PC-9 (cell line): ENCODE measurements around the gene SFI1.

Source experiments
- CTCF ChIP-seq: fragments of 200-600 bp; sonication (generic); conservative IDR thresholded peaks from 2 replicates; pipeline ENCODE4 v1.6.1; 2017; ENCODE audit warnings: mixed run types, antibody characterized with exemption, mild to moderate bottlenecking, moderate library complexity
- EZH2 ChIP-seq: fragments of 200-600 bp; sonication (generic); IDR thresholded peaks from 2 replicates; pipeline ENCODE4 v1.8.0; 2017; ENCODE audit warnings: antibody characterized with exemption, low read depth

- TF ChIP-seq CTCF (no peak), EZH2 (no peak)
These were observed 44.6 kb downstream of the SFI1 start for GRCh38 chr22:31540966-31541365.
